22Rv1 (cell line): ENCODE results near the gene EVI5.
"Not testable (repeated sequence)": the region's sequence is repeated elsewhere in the genome, so short reads cannot be mapped to it uniquely, and the experiment has no call there.

Experiments used
- H3K27ac ChIP-seq: fragments of 450-650 bp; 2 replicates; pipeline ENCODE4 v1.5.1; 2017
- CTCF ChIP-seq: fragments of 450-650 bp; IDR thresholded peaks from 2 replicates; pipeline ENCODE4 v1.5.1; 2017; ENCODE audit warnings: mild to moderate bottlenecking
- ZFX ChIP-seq: fragments of 450-650 bp; IDR thresholded peaks from 2 replicates; pipeline ENCODE4 v1.6.1; 2017; ENCODE audit warnings: antibody characterized with exemption, borderline replicate concordance

EVI5 gene

GRCh38 chr1:92536980-92537884, 247.7 kb downstream of the EVI5 start:
- no peak overlapping the region for H3K27ac ChIP-seq
- no peak for TF ChIP-seq CTCF
- TF ChIP-seq ZFX, result no peak

- H3K27ac ChIP-seq, result no peak overlapping the region
- TF ChIP-seq CTCF (no peak), ZFX (no peak)
These were observed 248.5 kb downstream of the EVI5 start for GRCh38 chr1:92536211-92536979.

- not testable (repeated sequence) for H3K27ac ChIP-seq
These were observed 252.5 kb downstream of the EVI5 start for GRCh38 chr1:92532371-92532770.

- not testable (repeated sequence) for H3K27ac ChIP-seq
These were observed 253.0 kb downstream of the EVI5 start for GRCh38 chr1:92531939-92532338.

DNA sequence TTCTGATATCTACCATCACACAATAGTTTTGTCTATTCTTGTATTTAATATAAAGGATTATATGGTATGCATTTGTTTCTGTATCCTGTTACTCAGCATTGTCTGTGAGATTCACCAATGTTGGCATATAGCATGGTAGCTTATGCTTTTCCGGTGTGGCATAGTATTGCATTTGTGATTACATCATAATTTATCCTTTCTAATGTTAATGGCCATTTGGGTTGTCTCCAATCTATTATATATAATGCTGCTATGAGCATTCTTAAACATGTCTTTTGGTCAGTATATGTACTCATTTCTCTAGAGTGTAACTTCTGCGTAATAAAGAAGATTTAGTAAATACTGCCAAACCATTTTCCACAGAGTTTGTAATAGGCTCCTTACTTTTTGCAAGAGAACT, 257.2 kb downstream of the EVI5 start:
- H3K27ac ChIP-seq, result no peak overlapping the region
- TF ChIP-seq CTCF (no peak), ZFX (no peak)

DNA sequence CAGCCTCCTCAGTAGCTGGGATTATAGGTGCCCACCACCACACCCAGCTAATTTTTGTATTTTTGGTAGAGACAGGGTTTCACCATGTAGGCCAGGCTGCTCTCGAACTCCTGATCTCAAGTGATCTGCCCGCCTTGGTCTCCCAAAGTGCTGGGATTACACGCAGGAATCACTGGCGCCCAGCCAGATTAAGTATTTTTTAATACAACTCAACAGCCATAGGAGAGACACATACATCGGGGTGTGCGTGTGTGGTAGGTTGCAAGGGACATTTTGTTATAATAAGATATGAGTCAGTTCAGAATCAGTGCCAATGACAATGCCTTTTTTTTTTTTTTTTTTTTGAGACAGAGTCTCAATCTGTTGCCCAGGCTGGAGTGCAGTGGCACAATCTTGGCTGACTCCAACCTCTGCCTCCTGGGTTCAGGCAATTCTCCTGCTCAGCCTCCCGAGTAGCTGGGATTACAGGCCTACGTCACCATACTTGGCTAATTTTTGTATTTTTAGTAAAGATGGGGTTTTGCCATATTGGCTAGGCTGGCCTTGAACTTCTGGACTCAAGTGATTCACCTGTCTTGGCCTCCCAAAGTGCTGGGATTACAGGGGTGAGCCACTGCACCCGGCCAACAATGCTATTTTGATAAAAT, 259.8 kb downstream of the EVI5 start:
- not testable (repeated sequence) for H3K27ac ChIP-seq

DNA sequence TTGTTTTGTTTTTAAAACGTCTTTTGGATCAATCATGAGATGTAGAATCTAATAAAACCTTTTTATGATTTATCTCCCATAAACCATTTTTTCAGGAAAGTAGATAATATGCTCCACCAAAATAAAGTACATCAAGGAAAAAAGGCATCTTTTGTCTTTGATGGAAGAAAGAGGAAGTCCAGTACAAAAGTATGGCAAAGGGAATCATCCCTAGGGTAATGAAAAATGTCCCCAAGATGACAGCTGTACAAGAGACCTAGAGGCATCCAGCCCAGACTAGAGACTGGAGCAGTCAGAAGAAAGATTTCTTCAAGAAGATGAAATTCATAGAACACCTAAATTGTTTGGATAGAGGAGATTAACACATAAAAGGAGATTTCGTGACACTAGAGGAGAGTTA, 265.9 kb downstream of the EVI5 start:
- no peak overlapping the region for H3K27ac ChIP-seq
- TF ChIP-seq CTCF (no peak), ZFX (no peak)

DNA sequence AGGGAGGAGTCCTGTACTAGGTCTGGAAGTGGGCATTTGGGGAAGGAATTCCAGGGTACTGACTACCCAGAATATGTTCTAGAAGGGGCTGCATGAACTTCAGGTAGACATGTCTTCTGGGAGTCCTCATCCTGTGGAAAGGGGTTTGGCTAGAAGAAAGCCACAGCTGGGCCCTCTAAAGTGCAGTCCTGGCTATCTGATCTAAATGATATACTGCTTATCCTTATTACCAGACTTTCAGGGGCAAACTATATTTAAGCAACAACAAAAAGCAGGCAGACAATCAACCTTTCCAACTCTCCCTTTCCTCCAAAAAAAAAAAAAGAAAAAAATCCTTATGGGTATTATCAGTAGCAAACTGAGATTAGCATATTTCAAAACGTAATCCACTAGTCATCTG, 268.3 kb downstream of the EVI5 start:
- no peak overlapping the region for H3K27ac ChIP-seq
- TF ChIP-seq CTCF (no peak), ZFX (no peak)
